Kidney capillary endothelial cell (primary cell): Measurements from ENCODE around the gene PDLIM5.
A peak's percentile ranks its signal among the peaks of the same experiment; 100 is the strongest.

ENCODE experiments used
- DNase-seq: peaks from one replicate; pipeline ENCODE4 v3.0.0-alpha.2; 2018; ENCODE audit warnings: low spot score

PDLIM5 gene

DNA sequence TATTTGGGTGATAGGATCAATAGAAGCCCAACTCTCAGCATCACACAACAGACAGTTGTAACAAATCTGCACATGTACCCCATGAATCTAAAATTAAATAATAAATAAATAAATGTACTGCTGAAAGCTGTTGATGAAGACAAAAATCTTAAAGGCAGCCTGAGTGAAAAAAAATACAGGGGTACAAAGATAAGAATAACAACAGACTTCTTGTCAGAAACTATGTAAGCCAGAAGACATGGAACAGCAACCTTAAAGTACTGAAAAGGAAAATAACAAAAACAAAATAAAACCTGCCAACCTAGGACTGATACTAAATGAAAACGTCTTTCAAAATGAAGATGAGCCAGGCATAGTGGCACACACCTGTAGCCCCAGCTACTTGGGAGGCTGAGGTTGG, 25.0 kb upstream of the PDLIM5 start:
- DNase-seq = no peak

DNA sequence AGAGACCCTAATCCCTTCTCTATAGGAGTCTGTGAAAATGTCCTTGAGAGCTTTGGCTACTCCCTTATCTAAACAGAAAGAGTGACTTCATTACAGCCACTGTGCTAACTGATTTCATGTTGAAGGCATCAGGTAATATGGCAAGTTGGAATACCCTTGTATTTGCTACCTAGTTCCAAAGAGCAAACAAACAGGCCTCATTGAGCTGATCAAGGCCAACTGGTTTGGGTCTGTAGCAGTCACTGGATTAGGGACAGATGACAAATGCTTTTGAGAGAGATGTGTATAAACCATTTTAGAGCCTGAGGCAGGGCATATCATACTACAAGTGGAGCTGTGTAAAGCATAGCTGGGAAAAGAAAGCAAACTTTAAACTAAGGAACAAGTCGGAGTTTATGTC, 22.9 kb upstream of the PDLIM5 start:
- no peak for DNase-seq

DNA sequence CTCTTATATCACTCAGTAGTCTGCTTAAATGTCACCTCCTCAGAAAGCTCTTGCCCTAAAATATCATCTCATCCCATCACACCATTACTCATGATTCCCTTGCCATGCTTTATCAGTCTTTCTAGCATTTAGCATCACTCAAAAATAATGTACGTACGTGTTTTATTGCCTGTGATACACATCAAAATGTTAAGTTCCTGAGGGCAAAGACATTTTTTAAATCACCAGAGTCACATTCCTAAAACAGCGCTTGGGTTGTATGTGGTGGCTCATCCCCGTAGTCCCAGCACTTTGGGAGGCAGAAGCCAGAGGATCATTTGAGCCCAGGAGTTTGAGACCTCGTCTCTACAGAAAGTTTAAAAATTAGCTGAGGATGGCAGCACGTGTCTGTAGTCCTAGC, 21.3 kb upstream of the PDLIM5 start:
- no peak for DNase-seq

DNA sequence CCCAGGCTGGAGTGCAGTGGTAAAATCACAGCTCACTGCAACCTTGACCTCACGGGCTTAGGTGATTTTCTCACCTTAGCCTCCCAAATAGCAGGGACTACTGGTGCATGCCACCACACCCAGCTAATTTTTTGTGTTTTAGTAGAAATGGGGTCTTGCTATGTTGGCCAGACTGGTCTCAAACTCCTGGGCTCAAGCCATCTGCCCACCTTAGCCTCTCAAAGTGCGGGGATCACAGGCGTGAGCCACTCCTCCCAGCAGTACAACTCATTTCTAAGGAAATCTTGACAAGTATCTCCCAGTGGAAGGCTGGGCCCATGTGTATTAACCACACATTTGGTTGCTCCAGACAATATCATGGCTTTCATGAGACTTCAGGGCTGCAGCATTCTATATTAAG, 20.4 kb upstream of the PDLIM5 start:
- DNase-seq = no peak

DNA sequence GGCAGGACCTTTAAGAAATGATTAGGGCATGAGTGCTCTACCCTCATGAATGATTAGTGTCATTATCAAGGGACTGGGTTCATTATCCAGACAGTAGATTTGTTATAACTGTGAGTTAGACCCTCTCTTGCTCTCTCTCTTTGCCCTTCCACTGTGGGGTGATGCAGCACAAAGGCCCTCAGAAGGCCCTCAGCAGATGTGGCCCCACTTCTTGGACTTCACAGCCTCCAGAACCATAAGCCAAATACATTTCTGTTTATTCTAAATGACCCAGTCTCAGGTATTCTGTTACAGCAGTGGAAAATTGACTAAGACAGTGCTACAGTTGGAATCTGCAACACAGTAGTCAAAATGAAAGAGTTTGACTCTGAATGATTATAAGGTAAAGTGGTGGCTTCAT, 17.2 kb upstream of the PDLIM5 start:
- DNase-seq = no peak

DNA sequence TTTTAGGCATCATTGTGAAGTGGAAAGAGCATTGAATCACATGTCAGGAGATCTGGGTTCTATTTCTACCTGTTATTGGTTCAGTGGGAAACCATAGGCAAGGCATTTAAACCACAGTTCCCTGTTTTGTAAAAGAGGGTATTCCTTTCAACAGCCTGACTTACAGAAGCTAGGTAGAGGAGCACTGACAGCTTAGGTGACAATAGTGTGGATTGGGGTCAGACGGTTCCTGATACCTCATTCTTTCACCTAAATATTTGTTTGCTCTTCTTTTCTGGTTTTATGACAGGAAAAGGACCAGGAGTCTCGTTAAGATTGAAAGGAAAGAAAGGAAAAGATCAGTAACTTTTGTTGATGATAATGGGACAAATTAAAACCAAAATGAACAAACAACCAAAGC, 15.9 kb upstream of the PDLIM5 start:
- no peak for DNase-seq

DNA sequence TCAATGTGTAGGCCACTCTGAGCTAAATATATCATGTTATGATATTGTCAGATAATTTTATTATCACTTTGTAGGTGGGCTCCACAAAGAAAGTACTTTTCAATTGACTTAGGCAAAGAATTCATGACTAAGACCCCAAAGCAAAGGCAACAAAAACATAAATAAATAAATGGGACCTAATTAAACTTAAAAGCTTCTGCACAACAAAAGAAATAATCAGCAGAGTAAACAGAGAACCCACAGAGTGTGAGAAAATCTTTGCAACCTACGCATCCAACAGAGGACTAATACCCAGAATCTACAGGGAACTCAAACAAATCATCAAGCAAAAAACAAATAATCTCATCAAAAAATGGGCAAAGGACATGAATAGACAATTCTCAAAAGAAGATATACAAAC, 15.2 kb upstream of the PDLIM5 start:
- DNase-seq = no peak

DNA sequence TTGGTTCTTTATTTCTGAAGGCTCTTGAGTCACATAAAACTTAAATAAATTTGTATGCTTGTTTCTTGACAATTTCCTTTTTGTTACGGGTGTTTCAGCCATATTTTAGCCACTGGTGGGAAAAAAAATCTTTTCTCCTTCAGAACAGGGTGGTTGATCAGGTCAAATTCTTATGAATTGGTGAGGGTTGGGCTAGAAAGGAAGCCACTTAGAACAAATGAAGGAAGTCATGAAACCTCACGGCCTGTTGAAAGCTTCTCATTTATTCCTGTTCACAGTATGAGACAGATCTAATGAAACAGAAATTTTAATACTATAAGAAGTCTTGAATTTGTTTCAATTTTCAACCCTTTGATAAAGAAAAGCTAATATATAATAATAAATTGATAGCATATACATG, 12.1 kb upstream of the PDLIM5 start:
- DNase-seq = no peak

DNA sequence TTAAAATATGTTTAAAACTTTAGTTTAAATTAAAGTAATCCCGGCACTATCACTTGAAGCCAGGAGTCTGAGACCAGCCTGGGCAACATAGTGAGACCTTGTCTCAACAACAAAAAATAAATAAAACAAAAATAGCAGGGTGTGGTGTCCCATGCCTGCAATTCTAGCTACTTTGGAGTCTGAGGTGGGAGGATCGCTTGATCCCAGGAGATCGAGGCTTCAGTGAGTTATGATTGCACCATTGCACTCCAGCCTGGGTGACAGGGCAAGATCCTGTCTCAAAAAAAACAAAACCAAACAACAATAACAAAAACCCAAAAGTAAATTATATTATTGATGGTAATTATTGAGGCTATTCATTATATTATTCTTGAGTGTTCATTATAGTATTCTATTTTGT, 9.9 kb upstream of the PDLIM5 start:
- DNase-seq = no peak

DNA sequence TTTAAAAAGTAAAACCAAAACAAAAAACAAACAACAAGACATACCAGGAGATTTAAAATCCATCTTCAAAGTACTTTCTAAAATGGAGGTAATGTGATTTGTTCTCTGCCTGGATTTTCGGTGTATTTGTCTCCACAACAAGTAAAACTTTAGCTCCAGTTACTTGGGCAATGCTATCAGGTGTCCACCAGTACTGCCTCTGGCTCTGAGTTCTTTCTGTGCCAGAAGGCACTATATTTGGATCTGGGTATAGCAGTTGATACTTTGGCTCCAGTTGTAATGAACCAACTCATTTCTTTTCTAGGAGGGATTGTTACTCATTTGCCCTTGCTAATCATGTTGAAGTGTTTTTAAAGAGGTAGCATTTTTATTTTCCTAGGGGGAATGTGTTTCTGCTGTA, 9.5 kb upstream of the PDLIM5 start:
- no peak for DNase-seq

DNA sequence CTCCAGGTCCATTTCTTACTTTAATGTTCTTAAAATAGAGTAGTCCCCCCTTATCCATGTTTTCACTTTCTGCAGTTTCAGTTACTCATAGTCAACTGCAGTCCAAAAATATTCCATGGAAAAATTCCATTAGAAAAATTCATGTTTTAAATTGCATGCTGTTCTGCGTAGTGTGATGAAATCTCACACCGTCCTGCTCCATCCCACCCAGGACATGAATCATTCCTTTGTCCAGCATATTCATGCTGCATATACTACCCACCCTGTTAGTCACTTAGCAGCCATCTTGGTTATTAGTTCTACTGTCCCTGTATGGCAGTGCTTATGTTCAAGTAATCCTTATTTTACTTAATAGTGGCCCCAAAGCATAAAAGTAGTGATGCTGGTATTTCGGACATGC, 5.4 kb upstream of the PDLIM5 start:
- DNase-seq = no peak

DNA sequence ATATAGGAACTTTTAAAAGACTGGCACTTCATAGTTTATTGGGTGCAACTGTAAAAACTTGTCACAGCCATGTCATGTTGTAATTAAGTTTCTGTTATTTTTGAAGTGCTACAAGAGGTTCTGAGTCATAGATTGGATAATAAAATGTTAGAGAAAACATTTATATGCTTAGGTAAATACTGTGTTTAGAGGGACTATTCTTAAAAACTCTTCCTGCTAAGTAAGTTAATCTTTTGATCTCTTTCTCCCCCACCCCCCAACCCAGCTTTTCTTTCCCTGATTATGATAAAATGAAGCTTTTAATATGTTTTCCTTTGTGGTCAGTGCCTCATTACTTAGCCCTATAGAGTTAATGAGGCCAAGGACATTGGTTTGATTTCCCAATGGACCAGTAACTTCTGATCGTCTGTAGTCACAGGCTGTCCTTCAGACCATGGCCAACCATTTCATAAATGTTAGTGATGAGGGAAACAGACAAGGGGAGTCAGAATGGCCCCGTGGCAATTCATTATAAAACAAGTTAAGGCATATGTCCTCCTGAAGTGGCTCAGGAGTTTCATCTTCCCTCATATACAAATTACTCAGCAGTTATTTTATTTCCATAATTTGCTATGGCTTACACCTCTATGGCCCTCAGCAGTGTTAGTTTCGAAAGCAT, 3.9 kb upstream of the PDLIM5 start:
- DNase-seq = no peak

DNA sequence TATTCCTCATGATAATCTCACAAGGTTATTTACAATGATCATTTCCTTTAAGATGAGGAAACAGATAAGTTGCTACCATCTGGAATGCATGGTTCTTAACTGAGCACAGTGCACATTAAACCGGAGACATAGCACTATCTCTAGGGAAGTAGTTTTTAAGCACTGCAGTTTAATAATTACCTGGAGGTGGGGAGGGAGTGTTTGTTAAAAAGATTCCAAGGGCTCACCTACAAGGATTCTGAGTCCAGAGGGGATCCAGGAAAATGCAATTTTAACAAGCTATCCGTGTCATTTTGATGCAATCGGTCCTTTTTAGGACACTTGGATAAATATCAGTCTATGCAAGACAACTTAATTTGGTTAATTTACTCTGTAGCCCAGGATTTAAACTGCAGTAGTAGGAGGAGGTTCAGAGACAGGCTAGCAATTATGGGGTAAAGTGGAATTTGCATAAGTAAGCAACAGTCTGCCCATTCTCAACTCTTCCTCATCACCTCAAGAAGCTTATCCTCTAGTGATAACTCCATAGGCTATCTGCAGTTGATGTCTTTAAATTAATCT, 2.8 kb upstream of the PDLIM5 start:
- no peak for DNase-seq

DNA sequence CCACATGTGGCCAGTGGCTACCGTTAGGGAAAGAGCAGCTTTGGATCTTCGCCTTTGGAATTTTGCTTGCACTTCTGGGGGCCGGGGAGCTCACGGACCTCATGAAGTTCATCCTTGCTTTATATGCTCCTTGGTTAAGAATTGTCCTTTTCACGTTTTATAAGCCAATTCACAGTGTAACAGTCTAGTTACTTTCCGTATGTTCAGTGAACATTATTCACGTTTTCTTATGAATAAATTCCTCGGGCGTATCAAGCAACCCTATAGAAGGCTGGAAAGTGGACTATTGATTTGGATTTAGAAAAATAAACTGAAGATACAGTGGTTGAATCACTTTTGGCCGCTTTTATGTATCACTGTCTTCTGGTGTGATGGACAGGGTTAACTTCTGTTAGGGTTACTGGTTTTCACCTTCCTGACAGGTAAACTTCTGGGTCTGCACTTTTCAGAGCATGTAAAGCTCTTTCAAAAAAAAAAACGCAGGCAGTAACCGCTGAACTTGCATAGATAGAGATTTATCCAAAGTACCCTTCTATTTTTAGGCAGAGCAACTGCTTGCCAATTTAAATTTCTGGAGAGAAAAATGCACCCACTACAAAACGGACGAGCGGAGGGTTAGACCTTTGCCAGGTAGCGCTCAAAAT, 569 bp upstream of the PDLIM5 start:
- peak; percentile 17 for DNase-seq

DNA sequence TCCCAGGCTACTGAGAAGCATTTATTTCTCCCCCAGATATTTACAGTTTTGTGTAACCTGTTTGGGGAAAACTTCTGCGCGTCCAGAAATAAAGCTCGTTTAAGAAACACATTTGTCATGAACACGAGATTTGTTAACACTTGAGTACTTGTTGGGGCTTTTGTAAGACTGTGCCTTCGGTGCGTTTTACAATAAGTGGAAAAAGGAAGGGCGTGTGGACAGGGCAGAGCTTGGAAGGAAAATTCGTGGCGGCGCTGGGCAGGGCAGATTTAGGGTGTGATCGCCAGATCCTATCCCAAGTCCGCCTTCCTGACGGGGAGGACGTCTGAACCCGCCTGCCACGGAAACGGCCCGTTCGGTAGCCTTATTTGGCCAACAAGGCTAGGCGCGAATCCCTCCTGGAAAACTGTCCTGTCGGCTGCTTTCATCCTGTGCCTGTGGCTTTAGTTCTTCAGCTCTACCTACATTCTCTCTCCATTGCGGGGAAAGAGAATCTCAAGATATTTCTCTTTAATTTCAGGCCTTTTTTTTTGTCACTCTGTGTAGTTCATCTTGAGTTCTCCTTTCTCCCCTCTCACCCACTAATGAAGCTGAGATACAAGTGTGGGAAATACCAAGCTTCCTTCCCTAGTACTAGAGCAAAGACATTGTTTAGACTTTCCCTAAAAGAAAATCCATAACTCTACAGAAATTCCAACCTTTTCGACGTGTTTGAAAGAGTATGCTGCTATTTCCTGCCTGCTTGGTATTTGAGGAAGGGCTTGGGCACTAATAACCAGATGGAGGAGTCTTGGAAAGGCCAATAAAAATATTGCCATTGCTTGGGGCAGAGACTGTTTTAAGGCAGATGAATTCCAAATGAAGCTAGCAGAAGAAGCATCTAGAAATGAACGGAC, 982 bp downstream of the PDLIM5 start:
- DNase-seq = peak; percentile 60

DNA sequence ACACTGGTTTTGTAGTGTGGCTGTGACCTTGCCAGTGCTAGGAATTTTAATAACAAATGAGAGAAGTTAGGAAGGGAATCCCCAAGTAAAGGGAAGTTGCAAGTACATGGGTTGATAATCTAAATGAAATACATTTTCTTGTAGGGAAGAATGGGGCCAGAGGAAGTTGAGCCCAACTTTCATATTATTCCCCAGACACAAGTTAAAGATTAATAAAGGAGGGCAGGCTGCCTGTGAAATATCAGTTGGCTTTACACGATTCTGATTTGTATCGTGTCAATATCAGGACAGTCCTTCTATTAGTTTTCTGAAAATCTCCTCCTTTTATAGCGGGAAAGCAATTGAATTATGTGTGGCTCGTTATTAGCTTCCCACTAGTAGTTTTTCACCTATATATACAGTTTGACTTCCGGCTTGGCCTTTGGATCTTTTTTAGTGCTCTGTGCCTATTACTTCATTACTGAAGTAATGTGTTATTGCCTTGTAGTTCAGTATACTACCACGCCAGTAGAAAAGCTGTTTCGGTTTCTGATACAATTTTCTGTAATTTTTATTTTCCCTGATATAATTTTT, 1.7 kb downstream of the PDLIM5 start:
- peak; percentile 22 for DNase-seq

DNA sequence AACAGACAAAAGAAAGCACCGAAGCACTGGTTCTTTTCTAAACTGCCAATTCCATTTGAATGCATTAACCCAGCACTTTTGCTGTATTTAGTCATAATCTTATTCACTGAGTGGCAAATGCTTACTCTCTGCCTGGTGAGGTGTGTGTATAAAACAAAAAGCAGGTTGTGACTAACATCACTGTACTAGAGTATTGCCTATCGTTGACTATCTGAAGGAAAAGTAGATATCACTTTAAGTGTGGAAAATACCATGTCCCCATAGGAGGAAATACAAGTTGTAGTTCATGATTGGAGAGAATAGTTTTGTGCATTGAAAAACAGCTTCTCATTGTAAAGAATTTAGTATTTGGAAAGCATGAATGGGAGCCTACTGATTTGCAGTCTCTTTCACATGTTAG, 2.7 kb downstream of the PDLIM5 start:
- DNase-seq = no peak

DNA sequence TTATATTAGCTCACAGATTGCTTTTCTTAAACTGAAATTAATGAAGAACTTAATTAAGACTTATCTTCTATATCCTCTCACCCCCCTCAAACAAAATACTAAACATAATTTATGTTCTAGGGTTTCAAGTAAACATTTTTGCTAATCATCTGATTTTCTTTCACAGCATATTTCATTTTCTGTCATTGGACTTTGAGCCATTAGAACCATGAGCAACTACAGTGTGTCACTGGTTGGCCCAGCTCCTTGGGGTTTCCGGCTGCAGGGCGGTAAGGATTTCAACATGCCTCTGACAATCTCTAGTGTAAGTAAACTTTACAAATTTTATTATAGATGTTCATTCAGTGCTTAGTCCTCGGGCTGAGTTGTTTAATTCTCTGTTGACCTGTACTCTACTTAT, 3.3 kb downstream of the PDLIM5 start:
- DNase-seq = no peak

DNA sequence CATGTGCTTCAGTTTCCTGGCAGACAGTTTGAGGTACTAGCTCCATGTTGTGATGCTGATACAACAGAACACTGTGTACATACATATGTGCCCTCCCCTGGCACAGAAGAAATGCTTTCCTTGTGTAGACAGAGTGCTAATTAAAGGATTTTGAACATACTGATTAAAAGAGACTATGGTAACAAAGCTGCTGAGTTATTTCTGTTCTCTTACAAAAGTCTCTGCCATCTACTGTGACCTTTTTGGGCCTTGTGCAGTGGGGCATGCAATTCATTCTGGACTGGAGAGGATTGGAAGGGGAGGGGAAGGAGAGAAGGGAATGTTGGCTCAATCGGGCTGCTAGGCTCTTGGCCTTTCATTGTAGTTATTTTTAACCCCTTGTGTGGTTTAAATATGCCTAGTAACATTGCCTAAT, 6.0 kb downstream of the PDLIM5 start:
- no peak for DNase-seq

DNA sequence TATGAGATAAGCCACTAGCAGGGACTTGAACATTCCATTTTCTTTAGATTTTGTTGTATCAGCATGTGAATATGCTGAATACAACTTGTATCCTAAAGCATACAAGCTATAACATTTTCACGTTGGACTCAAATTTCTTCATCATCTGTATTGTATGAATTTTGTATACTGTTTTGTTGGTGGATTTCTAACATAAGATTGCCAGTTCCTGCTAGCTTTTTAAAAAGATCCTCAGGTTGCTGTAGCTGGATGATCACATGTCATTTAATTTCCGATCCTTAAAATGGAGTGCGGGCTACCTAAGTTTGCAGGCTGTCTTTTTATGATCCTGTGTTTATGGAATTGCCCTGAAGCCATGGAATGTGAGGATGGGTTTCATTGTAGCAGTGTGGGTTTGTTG, 6.9 kb downstream of the PDLIM5 start:
- DNase-seq = no peak

DNA sequence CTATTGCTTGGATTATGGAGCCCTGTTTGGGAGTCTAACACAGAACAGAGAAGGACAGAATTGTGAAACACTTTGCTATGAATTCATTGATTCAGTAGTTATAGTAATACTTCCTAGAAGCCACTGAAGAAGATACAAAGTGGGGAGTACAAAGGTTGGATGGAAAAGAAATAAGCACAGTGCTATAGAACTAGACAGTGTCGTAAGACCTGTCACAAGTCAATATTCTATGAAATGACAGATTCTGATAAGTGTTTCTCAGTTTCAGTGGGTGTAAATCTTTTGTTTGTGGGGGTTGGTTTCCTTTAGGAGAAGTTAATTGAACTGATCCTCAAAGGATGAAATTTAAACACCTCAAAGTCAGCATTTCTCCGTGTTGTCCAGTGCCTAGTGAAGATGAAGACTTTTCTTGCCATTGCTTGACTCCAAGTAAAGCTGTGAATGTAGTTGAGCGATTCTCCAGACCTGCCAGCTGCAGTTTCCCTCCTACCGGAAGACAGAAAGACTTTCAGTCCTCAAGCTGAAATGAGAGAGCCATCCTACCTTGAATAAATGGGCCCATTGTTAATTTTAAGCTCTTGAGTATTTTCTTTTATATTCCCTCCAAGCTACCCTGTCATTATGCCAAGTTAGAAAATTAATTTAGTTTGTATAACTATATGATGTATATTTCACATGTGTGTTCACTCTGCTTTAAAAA, 7.9 kb downstream of the PDLIM5 start:
- no peak for DNase-seq

DNA sequence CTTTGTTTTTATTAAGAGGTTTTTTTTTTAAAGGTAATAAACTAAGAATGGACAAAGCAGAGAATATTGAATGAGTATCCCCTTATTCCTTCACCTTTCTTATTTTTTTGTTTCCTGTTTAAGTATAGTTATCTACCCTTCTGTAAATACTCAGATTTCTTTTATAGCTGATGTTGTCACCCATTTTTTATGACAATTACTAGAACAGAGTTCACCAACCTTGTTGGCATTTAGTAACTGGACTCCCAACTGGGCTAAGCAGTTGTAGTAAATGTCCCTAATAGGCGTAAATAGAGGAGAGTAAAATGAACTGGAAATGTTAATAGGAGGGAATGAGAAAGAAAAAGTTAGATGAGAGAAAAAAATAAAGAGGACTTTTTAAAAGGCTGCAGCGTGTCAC, 9.8 kb downstream of the PDLIM5 start:
- DNase-seq = no peak
